Adrenal gland (tissue), 12 donors: Measurements from ENCODE around the gene LMF2. TPM values are rescaled to one million over a fixed set of nuclear protein-coding genes. Genes with fewer than 3 reads are reported as not detected.

Experiments
- DNase-seq, 7 donors: peaks; one replicate each; pipeline ENCODE4 v3.0.0-alpha.2; 2019 to 2020
- H3K27ac ChIP-seq, 5 donors: fragments of 200-600 bp; sonication (generic) in 4 of 5; 1 replicate in 3 of 5; 2 replicates in 2 of 5; pipeline versions ENCODE4 v1.5.1 to v1.8.0; 2016 to 2020; ENCODE audit warnings: mild to moderate bottlenecking in 1 of 5
- H3K27me3 ChIP-seq: fragments of 200-600 bp; 2 replicates; pipeline ENCODE4 v1.8.0; 2021
- H3K36me3 ChIP-seq, 2 donors: fragments of 200-600 bp; replicated peaks in 1 of 2; 1 replicate in 1 of 2; 2 replicates in 1 of 2; pipeline versions ENCODE4 v1.5.1 to v1.8.0; 2018 to 2022
- H3K4me1 ChIP-seq, 2 donors: fragments of 200-600 bp; replicated peaks in 1 of 2; 1 replicate in 1 of 2; 2 replicates in 1 of 2; pipeline versions ENCODE4 v1.5.1 to v1.8.0; 2018 to 2021
- H3K4me3 ChIP-seq, 4 donors: fragments of 200-600 bp; sonication (generic) in 3 of 4; one replicate each; pipeline ENCODE4 v1.5.1; 2016 to 2018
- H3K9me3 ChIP-seq, 3 donors: fragments of 200-600 bp; sonication (generic) in 1 of 3; replicated peaks in 1 of 3; 1 replicate in 2 of 3; 2 replicates in 1 of 3; pipeline versions ENCODE4 v1.5.1 to v1.8.0; 2016 to 2021
- POLR2A ChIP-seq, 2 donors: fragments of 450-650 bp; IDR thresholded peaks; one replicate each; pipeline ENCODE4 v1.6.1; 2017; ENCODE audit warnings: antibody characterized with exemption in 2 of 2, mild to moderate bottlenecking in 2 of 2, moderate library complexity in 1 of 2
- WGBS, 4 donors: extraction: QIAGEN DNeasy Blood & Tissue Kit in 2 of 4; methylation state at CpG; one replicate each; pipeline versions ENCODE4 v1.1.5 to v1.1.7; 2013 to 2017; 5-methylcytosine and 5-hydroxymethylcytosine counted together
- intact Hi-C, 2 donors: fragments of 100-400 bp; cut with DNase I; formaldehyde crosslinking; loops; one replicate each; pipeline versions ENCODE4 v1.14.1 to v1.15.0; 2022 to 2023
- polyA plus RNA-seq, 3 donors: library from polyadenylated mRNA; stranded (reverse); fragments of 200-250 nt in 2 of 3; fragments of 350-450 nt in 1 of 3; fragmentation: Illumina TruSeq in 1 of 3; extraction: RNeasy Lipid Tissue Mini Kit (QIAGEN cat#74804) in 1 of 3; gene quantifications; one replicate each; pipeline ENCODE4 v1.2.3, GENCODE V29; 2013 to 2014
- total RNA-seq, 9 donors: library from RNA; depleted of rRNA in 4 of 9; stranded (reverse); fragments of >200 nt in 4 of 9; fragments of 120-200 nt in 1 of 9; fragmentation: NEBNext Ultra II Directional in 1 of 9; extraction: Animal tissue kit (Norgen Biotek cat#: 25700) in 1 of 9; gene quantifications; one replicate each; pipeline versions ENCODE4 v1.1.0 to v1.2.4, GENCODE V29; 2013 to 2023
- TF ChIP-seq, protein P1 (sequence below), 6 experiments: fragments of 450-650 bp in 4 of 6; fragments of 200-600 bp in 2 of 6; sonication (generic) in 1 of 6; IDR thresholded peaks; 1 replicate in 5 of 6; 2 replicates in 1 of 6; pipeline versions ENCODE4 v1.5.1 to v1.8.0; 2016 to 2021; ENCODE audit warnings: antibody characterized with exemption in 6 of 6, mild to moderate bottlenecking in 2 of 6, moderate library complexity in 1 of 6
- donor health status: healthy with polysubstance abuse.
- donor health status: Bipolar disorder and iron deficiency.
- donor health status: DM: yes; HTN: yes; CAD: no.
- donor health status: DM: no; HTN: no; CAD: no.
- donor health status: DM: no; HTN: no; CAD: no.
- donor health status: DM: yes; HTN: yes; CAD: no.

Gene LMF2
- total and polyA plus RNA-seq, 12 donors = 6.3 to 120 (median 78.3) TPM

DNA sequence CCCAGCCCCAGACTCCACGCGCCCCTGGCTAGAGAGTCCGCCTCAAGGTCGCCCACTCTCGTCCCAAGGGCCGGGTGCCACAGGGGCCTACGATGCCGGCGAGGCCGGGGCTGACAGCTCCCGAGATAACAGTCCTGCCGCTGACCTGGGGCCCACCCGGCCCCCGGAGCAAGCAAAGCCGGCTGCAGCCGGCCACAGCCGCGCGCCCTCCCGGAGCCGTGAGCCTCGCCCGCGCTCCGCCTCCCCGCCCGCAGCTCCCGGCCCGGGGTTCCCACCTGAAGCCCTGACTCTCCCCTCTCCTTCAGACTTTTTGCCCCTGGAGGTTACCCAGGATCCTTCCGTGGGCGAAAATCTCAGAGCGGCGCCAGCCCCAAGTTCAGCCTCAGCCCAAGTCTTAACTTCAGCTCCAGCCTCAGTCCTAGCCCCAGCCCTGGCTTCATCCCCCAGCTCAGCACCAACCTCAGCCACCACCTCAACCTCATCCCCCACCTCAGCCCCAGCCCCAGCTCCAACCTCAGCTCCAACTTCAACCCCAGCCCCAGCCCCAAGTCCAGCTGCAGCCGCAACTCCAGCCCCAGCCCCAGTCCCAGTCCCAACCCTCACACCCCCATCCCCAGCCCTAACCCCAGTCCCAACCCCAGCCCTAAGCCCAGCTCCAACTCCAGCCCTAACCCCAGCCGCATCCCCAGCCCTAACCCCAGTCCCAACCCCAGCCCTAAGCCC lies 39.9 kb upstream of the LMF2 start:
- H3K36me3 ChIP-seq = no peaks in the 10 kb centered on the region
- intact Hi-C loops = no loop called here
- no peak for DNase-seq
- H3K27me3 ChIP-seq = peaks cover 26% of the 10 kb centered on the region
- no peak overlapping the region for H3K4me3 ChIP-seq
- H3K27ac ChIP-seq = no peak overlapping the region
- WGBS, 4 donors = 22 to 67% (median 25%) methylated on average over 5 to 35 of the region's 35 CpGs
- no peak for TF ChIP-seq POLR2A (IDR thresholded peaks at IDR 0.05)
- TF ChIP-seq, protein P1, sequence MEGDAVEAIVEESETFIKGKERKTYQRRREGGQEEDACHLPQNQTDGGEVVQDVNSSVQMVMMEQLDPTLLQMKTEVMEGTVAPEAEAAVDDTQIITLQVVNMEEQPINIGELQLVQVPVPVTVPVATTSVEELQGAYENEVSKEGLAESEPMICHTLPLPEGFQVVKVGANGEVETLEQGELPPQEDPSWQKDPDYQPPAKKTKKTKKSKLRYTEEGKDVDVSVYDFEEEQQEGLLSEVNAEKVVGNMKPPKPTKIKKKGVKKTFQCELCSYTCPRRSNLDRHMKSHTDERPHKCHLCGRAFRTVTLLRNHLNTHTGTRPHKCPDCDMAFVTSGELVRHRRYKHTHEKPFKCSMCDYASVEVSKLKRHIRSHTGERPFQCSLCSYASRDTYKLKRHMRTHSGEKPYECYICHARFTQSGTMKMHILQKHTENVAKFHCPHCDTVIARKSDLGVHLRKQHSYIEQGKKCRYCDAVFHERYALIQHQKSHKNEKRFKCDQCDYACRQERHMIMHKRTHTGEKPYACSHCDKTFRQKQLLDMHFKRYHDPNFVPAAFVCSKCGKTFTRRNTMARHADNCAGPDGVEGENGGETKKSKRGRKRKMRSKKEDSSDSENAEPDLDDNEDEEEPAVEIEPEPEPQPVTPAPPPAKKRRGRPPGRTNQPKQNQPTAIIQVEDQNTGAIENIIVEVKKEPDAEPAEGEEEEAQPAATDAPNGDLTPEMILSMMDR (IDR thresholded peaks at IDR 0.05) = no peak
- no peaks in the 10 kb centered on the region for H3K9me3 ChIP-seq
- peaks cover 0 to 12% of the 10 kb centered on the region in 2 donors for H3K4me1 ChIP-seq

DNA sequence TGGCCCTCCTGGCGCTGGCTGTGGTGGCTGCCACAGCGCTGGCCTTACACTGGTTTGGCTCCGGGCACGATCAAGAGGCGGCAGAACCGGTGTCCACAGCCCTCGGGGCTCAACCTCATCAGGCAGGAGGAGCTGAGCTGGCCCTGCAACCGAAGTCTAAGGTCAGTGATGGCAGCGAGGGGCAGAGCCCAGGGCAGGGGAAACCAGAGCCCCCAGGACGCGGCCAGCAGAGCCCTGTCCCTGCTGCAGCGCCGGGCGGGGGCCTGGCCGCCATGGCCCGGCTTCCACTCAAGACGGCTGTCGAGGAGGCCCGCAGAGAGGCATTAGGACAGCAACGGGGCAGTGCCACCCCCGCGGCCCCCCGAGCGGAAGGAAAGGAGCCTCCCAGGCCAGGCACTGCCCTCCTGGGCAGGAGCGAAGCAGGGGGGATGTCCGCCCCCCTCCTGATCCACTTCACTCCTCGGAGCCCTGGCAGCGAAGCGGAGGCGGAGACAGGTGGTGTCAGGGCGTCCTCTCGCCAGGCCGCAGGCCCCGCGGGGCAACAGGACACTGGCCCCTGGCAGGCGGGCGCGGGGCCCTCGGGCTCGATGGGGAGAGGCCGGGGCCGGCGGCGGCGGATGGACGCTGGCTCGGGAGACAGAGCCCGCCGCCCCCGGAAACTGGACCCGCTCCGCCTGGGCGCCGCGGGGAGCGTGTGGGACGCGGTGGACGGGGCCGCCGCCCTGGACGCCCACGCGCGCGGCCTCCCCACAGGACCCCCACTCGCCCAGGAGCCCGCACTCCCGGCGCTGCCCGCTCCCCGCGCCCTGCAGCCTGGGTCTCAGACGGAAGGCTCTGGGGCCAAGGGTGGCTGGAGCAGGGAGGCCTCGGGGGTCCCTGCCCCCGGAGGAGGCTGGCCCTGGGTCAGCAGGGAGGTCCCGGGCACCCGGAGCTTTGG lies 39.1 kb upstream of the LMF2 start:
- peaks cover 0 to 12% of the 10 kb centered on the region in 2 donors for H3K4me1 ChIP-seq
- H3K36me3 ChIP-seq = no peaks in the 10 kb centered on the region
- no peaks in the 10 kb centered on the region for H3K9me3 ChIP-seq
- H3K27ac ChIP-seq = no peak overlapping the region
- WGBS, 4 donors = 45 to 100% (median 59%) methylated on average over 2 to 78 of the region's 78 CpGs
- DNase-seq = no peak
- no peak overlapping the region for H3K4me3 ChIP-seq
- H3K27me3 ChIP-seq = peaks cover 26% of the 10 kb centered on the region
- TF ChIP-seq, protein P1 (IDR thresholded peaks at IDR 0.05) = no peak
- TF ChIP-seq POLR2A (IDR thresholded peaks at IDR 0.05) = no peak
- intact Hi-C loops = no loop called here

DNA sequence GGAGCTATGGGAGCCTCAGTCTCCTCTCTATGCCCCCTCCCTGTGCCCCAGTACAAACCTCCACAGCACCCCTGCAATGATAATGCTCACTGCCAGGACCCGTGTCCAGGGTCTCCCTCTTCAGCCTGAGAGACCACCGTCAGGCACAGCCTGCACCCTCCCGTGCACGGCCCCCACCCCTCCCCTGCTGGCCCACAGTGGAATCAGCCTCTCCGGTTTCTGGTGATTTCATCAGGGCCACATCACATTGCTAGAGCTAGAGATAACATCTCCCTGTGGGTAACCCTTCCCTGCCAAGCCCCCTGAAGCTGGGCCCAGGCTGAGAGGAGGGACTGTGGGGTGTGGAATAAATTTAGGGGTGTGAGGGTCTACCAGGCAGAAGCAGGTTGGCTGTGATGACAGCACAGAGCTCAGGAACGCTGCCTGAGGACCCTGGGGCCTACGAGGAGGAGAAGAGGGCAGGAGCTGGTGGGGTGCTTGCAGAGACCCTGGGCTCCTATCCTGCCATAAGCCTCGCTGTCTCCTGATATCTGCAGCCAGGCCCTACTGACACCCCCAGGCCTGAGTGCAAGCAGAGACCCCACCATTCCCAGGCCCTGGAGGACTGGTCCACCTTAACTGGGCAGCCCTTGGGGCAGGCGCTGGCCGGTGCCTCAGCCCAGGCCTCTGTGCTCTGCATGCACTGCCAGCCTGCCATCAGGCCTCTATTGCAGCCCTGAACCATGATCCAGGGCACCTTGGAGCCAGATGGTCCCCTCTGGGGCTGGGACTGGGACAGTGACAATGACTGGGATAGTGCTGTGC lies 38.2 kb upstream of the LMF2 start, which contains the start of gene KLHDC7B:
TSS of gene KLHDC7B (plus strand) at position 378 of the 804 bp plus-strand sequence. CDS start at position 723, 345 bp downstream.
- peaks cover 0 to 17% of the 10 kb centered on the region in 2 donors for H3K4me1 ChIP-seq
- 65 to 86% (median 70%) methylated on average over 7 to 10 of the region's 10 CpGs for WGBS, 4 donors
- peak within 1 kb of the TSS in 1 of 5 donors; percentile 61 for H3K27ac ChIP-seq
- H3K36me3 ChIP-seq = no peaks in the 10 kb centered on the region
- no peaks in the 10 kb centered on the region for H3K9me3 ChIP-seq
- H3K27me3 ChIP-seq = peaks cover 26% of the 10 kb centered on the region
- no peak for DNase-seq
- TF ChIP-seq, protein P1 (IDR thresholded peaks at IDR 0.05) = peak in 1 of 6 experiments; percentile 11
- TF ChIP-seq POLR2A (IDR thresholded peaks at IDR 0.05) = no peak
- intact Hi-C loops = no loop called here
- H3K4me3 ChIP-seq = no peak within 1 kb of the TSS
